ENCODE results near the gene YIPF3.

- TF ChIP-seq POLR2A (IDR thresholded peaks at IDR 0.05; ENCODE audit: low read depth, low read length) (no peak), TAF1 (IDR thresholded peaks at IDR 0.05; ENCODE audit: borderline replicate concordance, low read depth, low read length) (no peak), POLR2AphosphoS5 (IDR thresholded peaks at IDR 0.05; ENCODE audit: low read depth, low read length) (no peak)
Measured at GRCh38 chr6:43497689-43498088, 19.0 kb downstream of the YIPF3 start.

All from GM12892 (cell line).